Colonic mucosa (tissue), 4 donors: ENCODE data around the gene APOA1. TPM values are rescaled to one million over a fixed set of nuclear protein-coding genes. Genes with fewer than 3 reads are reported as not detected.

Experiments used
- DNase-seq: peaks from one replicate; pipeline ENCODE4 v3.0.0-alpha.2; 2020
- H3K27ac ChIP-seq: fragments of 200-600 bp; one replicate; pipeline ENCODE4 v1.8.0; 2021
- H3K27me3 ChIP-seq: fragments of 200-600 bp; one replicate; pipeline ENCODE4 v1.8.0; 2021
- H3K36me3 ChIP-seq: fragments of 200-600 bp; one replicate; pipeline ENCODE4 v1.8.0; 2021
- H3K4me1 ChIP-seq: fragments of 200-600 bp; one replicate; pipeline ENCODE4 v1.8.0; 2021; ENCODE audit warnings: mild to moderate bottlenecking
- H3K4me3 ChIP-seq: fragments of 200-600 bp; one replicate; pipeline ENCODE4 v1.8.0; 2021
- H3K9ac ChIP-seq, 2 donors: one replicate each; pipeline ENCODE4 v1.7.0; 2013; ENCODE audit warnings: control low read depth in 2 of 2, low read depth in 2 of 2, low read length in 2 of 2
- H3K9me3 ChIP-seq: fragments of 200-600 bp; one replicate; pipeline ENCODE4 v1.8.0; 2021
- intact Hi-C: fragments of 100-400 bp; cut with DNase I; formaldehyde crosslinking; loops from one replicate; pipeline ENCODE4 v1.14.1; 2022
- total RNA-seq, 2 donors: library from RNA; stranded (reverse); fragmentation: NEBNext Ultra II Directional in 1 of 2; extraction: Animal tissue kit (Norgen Biotek cat#: 25700) in 1 of 2; gene quantifications; one replicate each; pipeline ENCODE4 v1.2.1, GENCODE V29; 2021
- TF ChIP-seq, protein P1 (sequence below): fragments of 200-600 bp; IDR thresholded peaks from one replicate; pipeline ENCODE4 v1.8.0; 2022; ENCODE audit warnings: antibody characterized with exemption, mild to moderate bottlenecking
- donor health status: healthy.
- donor health status: DM: no; HTN: no; CAD: no.
- donor health status: DM: no; HTN: no; CAD: no.

The APOA1 gene
- total RNA-seq, 2 donors from 2014 or later: 0.53 to 6.6 TPM

DNA sequence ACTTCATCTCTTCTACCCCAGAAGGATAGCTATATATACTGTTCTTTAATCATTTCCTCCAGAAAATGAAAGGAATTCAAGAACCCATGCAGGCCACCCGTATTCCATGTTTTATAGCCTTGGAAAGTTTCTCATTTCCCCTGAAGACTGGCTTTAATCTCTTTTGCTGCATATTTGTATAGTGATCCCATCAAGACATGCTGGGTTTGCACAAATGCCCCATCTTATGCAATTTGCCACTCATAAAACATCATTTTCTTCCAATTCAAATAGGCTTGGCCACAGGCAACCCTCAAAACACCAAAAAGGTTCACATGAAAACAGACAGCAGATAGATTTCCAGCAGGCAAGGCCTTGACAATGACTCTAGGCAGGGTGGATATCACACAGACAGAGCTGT lies 28.3 kb upstream of the APOA1 start:
- Histone ChIP-seq H3K27me3 (no peaks in the 10 kb centered on the region), H3K27ac (no peak overlapping the region), H3K4me3 (no peak overlapping the region), H3K9me3 (no peaks in the 10 kb centered on the region), H3K36me3 (peaks cover 8% of the 10 kb centered on the region), H3K4me1 (no peaks in the 10 kb centered on the region), H3K9ac (no peak overlapping the region)
- TF ChIP-seq, protein P1, sequence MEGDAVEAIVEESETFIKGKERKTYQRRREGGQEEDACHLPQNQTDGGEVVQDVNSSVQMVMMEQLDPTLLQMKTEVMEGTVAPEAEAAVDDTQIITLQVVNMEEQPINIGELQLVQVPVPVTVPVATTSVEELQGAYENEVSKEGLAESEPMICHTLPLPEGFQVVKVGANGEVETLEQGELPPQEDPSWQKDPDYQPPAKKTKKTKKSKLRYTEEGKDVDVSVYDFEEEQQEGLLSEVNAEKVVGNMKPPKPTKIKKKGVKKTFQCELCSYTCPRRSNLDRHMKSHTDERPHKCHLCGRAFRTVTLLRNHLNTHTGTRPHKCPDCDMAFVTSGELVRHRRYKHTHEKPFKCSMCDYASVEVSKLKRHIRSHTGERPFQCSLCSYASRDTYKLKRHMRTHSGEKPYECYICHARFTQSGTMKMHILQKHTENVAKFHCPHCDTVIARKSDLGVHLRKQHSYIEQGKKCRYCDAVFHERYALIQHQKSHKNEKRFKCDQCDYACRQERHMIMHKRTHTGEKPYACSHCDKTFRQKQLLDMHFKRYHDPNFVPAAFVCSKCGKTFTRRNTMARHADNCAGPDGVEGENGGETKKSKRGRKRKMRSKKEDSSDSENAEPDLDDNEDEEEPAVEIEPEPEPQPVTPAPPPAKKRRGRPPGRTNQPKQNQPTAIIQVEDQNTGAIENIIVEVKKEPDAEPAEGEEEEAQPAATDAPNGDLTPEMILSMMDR: no peak
- no peak for DNase-seq
- intact Hi-C loops: no loop called here

DNA sequence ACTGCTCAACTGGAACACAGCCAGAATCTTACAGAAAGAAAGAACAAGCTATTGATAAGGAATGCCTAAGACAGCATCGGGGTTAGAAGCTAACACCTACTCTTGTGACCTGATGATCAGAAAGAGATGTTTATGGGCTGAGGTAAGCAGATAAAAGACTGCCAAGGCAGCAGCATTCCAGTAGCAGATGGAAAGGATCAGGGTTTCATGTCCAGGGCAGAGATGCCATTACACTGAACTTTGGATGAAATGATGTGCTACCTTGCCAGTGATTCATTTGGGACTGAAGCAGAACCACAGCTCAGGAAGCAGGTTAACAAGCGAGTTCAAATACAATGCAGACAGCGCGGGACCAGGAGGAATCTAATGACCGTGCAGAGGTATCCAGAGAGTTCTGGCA lies 27.1 kb upstream of the APOA1 start:
- TF ChIP-seq, protein P1: no peak
- intact Hi-C loops: no loop called here
- no peak overlapping the region for H3K4me3 ChIP-seq
- H3K4me1 ChIP-seq: no peaks in the 10 kb centered on the region
- no peak overlapping the region for H3K9ac ChIP-seq
- H3K9me3 ChIP-seq: no peaks in the 10 kb centered on the region
- DNase-seq: no peak
- H3K36me3 ChIP-seq: peaks cover 5% of the 10 kb centered on the region
- H3K27me3 ChIP-seq: no peaks in the 10 kb centered on the region
- H3K27ac ChIP-seq: no peak overlapping the region

DNA sequence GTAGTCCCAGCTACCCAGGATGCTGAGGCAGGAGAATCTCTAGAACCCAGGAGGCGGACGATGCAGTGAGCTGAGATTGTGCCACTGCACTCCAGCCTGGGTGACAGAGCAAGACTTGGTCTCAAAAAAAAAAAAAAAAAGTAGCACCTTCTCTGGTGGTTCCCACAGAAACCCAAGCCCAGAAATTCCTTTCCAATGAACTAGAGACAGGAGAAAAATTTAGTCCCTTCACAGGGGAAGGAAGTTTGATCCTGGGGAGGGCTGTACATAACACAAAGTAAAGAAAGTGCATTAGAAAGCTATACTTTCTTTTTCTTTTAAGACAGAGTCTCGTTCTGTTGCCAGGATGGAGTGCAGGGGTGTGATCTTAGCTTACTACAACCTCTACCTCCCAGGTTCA lies 25.5 kb upstream of the APOA1 start:
- Histone ChIP-seq H3K27ac (no peak overlapping the region), H3K27me3 (no peaks in the 10 kb centered on the region), H3K4me3 (no peak overlapping the region), H3K4me1 (no peaks in the 10 kb centered on the region), H3K9ac (no peak overlapping the region), H3K9me3 (no peaks in the 10 kb centered on the region), H3K36me3 (peaks cover 11% of the 10 kb centered on the region)
- TF ChIP-seq, protein P1: no peak
- no peak for DNase-seq
- intact Hi-C loops: no loop called here

DNA sequence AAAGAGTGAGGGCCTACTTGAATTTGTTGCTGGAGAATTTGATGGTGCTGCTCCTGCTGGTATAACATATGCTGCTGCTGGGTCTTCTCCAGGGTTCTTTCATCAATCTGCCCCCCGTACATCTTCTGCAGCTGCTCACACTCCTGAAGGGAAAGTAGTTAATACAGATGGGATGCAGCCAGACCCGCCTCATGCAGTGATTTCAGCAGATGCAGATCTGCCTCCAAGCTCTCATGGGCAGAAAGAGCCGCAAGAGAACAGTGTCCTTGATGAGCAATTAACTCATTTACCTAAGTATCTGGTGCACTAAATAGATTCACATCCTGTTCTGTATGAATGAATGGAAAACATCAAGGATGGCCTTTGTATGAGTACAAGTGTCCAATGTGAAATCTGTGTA lies 24.8 kb upstream of the APOA1 start:
- TF ChIP-seq, protein P1: no peak
- Histone ChIP-seq H3K4me1 (no peaks in the 10 kb centered on the region), H3K36me3 (peaks cover 7% of the 10 kb centered on the region), H3K27ac (no peak overlapping the region), H3K27me3 (no peaks in the 10 kb centered on the region), H3K4me3 (no peak overlapping the region), H3K9ac (no peak overlapping the region), H3K9me3 (no peaks in the 10 kb centered on the region)
- no peak for DNase-seq
- intact Hi-C loops: no loop called here

DNA sequence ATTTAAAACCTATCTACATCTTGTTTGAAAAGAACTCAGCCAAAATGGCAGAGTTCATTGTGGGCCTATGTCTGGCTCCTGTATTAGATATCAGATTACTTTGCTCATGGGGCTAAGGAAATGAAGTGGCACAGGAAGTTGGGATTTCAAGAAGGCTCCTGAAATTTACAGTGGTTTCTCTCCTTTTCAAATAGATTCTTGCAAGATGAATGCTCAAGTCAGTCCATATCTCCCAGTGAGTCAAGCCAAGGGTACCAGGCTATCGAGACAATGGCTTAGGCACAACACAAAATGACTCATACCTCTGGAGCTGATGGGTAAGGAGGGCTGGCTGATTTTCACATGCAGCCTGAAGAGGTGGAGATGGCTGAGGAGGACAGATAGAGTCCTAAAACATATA lies 24.1 kb upstream of the APOA1 start:
- Histone ChIP-seq H3K4me1 (no peaks in the 10 kb centered on the region), H3K4me3 (no peak overlapping the region), H3K27ac (no peak overlapping the region), H3K9ac (no peak overlapping the region), H3K36me3 (peaks cover 7% of the 10 kb centered on the region), H3K27me3 (no peaks in the 10 kb centered on the region), H3K9me3 (no peaks in the 10 kb centered on the region)
- DNase-seq: no peak
- TF ChIP-seq, protein P1: no peak
- intact Hi-C loops: no loop called here

DNA sequence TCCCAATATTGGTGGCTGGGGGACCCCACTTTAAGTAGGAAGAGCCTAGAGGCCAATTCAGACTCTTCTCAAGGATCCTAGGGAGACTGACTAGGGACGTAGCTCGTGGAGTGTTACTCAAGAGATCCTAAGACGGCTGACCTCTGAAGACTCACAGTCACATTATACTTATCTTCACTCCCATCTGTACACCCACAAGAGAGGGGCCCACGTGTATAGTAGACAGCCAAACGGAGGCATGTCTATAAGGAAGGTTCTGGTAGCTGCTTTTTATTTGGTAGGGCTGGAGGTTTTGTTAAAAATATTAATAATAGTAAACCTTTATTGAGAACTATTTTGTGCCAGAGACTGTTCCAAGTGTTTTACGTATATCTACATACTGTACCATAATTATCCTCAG lies 22.9 kb upstream of the APOA1 start:
- Histone ChIP-seq H3K27me3 (no peaks in the 10 kb centered on the region), H3K9me3 (no peaks in the 10 kb centered on the region), H3K4me1 (no peaks in the 10 kb centered on the region), H3K9ac (no peak overlapping the region), H3K36me3 (peaks cover 7% of the 10 kb centered on the region), H3K27ac (no peak overlapping the region), H3K4me3 (no peak overlapping the region)
- DNase-seq: no peak
- TF ChIP-seq, protein P1: no peak
- intact Hi-C loops: no loop called here
